Stomach smooth muscle (tissue), 2 donors: ENCODE results near the gene RAB8B.

Experiments used
- H3K27ac ChIP-seq: one replicate; pipeline ENCODE4 v1.7.0; 2013; ENCODE audit warnings: mild to moderate bottlenecking, low read length, inconsistent platforms
- H3K27me3 ChIP-seq, 2 donors: one replicate each; pipeline ENCODE4 v1.7.0; 2013; ENCODE audit warnings: low read length in 2 of 2; ENCODE audit not compliant: insufficient read depth in 2 of 2, control insufficient read depth in 1 of 2
- H3K36me3 ChIP-seq, 2 donors: one replicate each; pipeline ENCODE4 v1.7.0; 2013; ENCODE audit warnings: low read length in 2 of 2; ENCODE audit not compliant: control insufficient read depth in 2 of 2, insufficient read depth in 2 of 2
- H3K4me1 ChIP-seq: one replicate; pipeline ENCODE4 v1.7.0; 2013; ENCODE audit warnings: low read length; ENCODE audit not compliant: control insufficient read depth, insufficient read depth
- H3K4me3 ChIP-seq, 2 donors: one replicate each; pipeline ENCODE4 v1.7.0; 2013; ENCODE audit warnings: low read length in 2 of 2
- H3K9ac ChIP-seq, 2 donors: one replicate each; pipeline ENCODE4 v1.7.0; 2013; ENCODE audit warnings: low read length in 2 of 2, mild to moderate bottlenecking in 1 of 2
- H3K9me3 ChIP-seq, 2 donors: one replicate each; pipeline ENCODE4 v1.7.0; 2013; ENCODE audit warnings: low read length in 2 of 2; ENCODE audit not compliant: control insufficient read depth in 2 of 2
- donor health status: healthy.
- donor health status: Pancreatic carcinoma.

RAB8B gene

GRCh38 chr15:63210151-63211091 is 21.0 kb downstream of the RAB8B start:
- no peak overlapping the region for H3K27ac ChIP-seq
- H3K9me3 ChIP-seq, result no peaks in the 10 kb centered on the region
- H3K9ac ChIP-seq, result no peak overlapping the region
- H3K27me3 ChIP-seq, result no peaks in the 10 kb centered on the region
- H3K4me3 ChIP-seq, result no peak overlapping the region
- no peaks in the 10 kb centered on the region for H3K4me1 ChIP-seq
- no peaks in the 10 kb centered on the region for H3K36me3 ChIP-seq

- H3K36me3 ChIP-seq, result no peaks in the 10 kb centered on the region
- H3K4me1 ChIP-seq, result no peaks in the 10 kb centered on the region
- no peak overlapping the region for H3K9ac ChIP-seq
- no peaks in the 10 kb centered on the region for H3K27me3 ChIP-seq
- H3K9me3 ChIP-seq, result no peaks in the 10 kb centered on the region
- no peak overlapping the region for H3K4me3 ChIP-seq
- H3K27ac ChIP-seq, result no peak overlapping the region
These were observed 21.7 kb downstream of the RAB8B start for GRCh38 chr15:63211092-63211490.

GRCh38 chr15:63211549-63211948 is 22.1 kb downstream of the RAB8B start:
- Histone ChIP-seq H3K36me3 (no peaks in the 10 kb centered on the region), H3K27ac (no peak overlapping the region), H3K27me3 (no peaks in the 10 kb centered on the region), H3K4me3 (no peak overlapping the region), H3K4me1 (no peaks in the 10 kb centered on the region), H3K9me3 (no peaks in the 10 kb centered on the region), H3K9ac (no peak overlapping the region)

- Histone ChIP-seq H3K9ac (no peak overlapping the region), H3K36me3 (no peaks in the 10 kb centered on the region), H3K4me1 (no peaks in the 10 kb centered on the region), H3K27me3 (no peaks in the 10 kb centered on the region), H3K4me3 (no peak overlapping the region), H3K9me3 (no peaks in the 10 kb centered on the region), H3K27ac (no peak overlapping the region)
These were observed 22.9 kb downstream of the RAB8B start for GRCh38 chr15:63212050-63213004.

GRCh38 chr15:63218100-63218808 is 28.8 kb downstream of the RAB8B start:
- Histone ChIP-seq H3K9ac (no peak overlapping the region), H3K4me1 (no peaks in the 10 kb centered on the region), H3K9me3 (no peaks in the 10 kb centered on the region), H3K27ac (no peak overlapping the region), H3K4me3 (no peak overlapping the region), H3K27me3 (no peaks in the 10 kb centered on the region), H3K36me3 (no peaks in the 10 kb centered on the region)

GRCh38 chr15:63219196-63219710 is 29.8 kb downstream of the RAB8B start:
- Histone ChIP-seq H3K36me3 (no peaks in the 10 kb centered on the region), H3K27me3 (no peaks in the 10 kb centered on the region), H3K9me3 (no peaks in the 10 kb centered on the region), H3K4me1 (no peaks in the 10 kb centered on the region), H3K9ac (no peak overlapping the region), H3K4me3 (no peak overlapping the region), H3K27ac (no peak overlapping the region)

GRCh38 chr15:63221346-63221745 is 31.9 kb downstream of the RAB8B start:
- no peak overlapping the region for H3K27ac ChIP-seq
- no peaks in the 10 kb centered on the region for H3K9me3 ChIP-seq
- H3K36me3 ChIP-seq, result no peaks in the 10 kb centered on the region
- H3K27me3 ChIP-seq, result no peaks in the 10 kb centered on the region
- H3K4me3 ChIP-seq, result no peak overlapping the region
- H3K4me1 ChIP-seq, result no peaks in the 10 kb centered on the region
- H3K9ac ChIP-seq, result no peak overlapping the region

GRCh38 chr15:63223463-63223862 is 34.1 kb downstream of the RAB8B start:
- Histone ChIP-seq H3K9ac (no peak overlapping the region), H3K27me3 (no peaks in the 10 kb centered on the region), H3K4me3 (no peak overlapping the region), H3K36me3 (no peaks in the 10 kb centered on the region), H3K9me3 (no peaks in the 10 kb centered on the region), H3K27ac (no peak overlapping the region), H3K4me1 (no peaks in the 10 kb centered on the region)

GRCh38 chr15:63225381-63225780 is 36.0 kb downstream of the RAB8B start:
- Histone ChIP-seq H3K36me3 (no peaks in the 10 kb centered on the region), H3K4me1 (no peaks in the 10 kb centered on the region), H3K9ac (no peak overlapping the region), H3K27ac (no peak overlapping the region), H3K4me3 (no peak overlapping the region), H3K27me3 (no peaks in the 10 kb centered on the region), H3K9me3 (no peaks in the 10 kb centered on the region)

- no peak overlapping the region for H3K27ac ChIP-seq
- H3K9me3 ChIP-seq, result no peaks in the 10 kb centered on the region
- no peaks in the 10 kb centered on the region for H3K27me3 ChIP-seq
- no peaks in the 10 kb centered on the region for H3K4me1 ChIP-seq
- no peak overlapping the region for H3K9ac ChIP-seq
- H3K4me3 ChIP-seq, result no peak overlapping the region
- no peaks in the 10 kb centered on the region for H3K36me3 ChIP-seq
These were observed 36.9 kb downstream of the RAB8B start for GRCh38 chr15:63226155-63226883.
